ENCODE measurements around the gene CEP290.

CEP290 gene

GRCh38 chr12:88081247-88081646 is 60.6 kb downstream of the CEP290 start:
- no peak for DNase-seq (ENCODE audit: low read depth)
- no peak overlapping the region for H3K4me3 ChIP-seq (ENCODE audit: low read length)
- TF ChIP-seq CTCF (IDR thresholded peaks at IDR 0.05; ENCODE audit: insufficient read depth, low read depth, low read length, missing control alignments) = no peak

GRCh38 chr12:88067301-88067700 is 74.6 kb downstream of the CEP290 start:
- peak; percentile 6 for DNase-seq (ENCODE audit: low read depth)
- no peak for TF ChIP-seq CTCF (IDR thresholded peaks at IDR 0.05; ENCODE audit: insufficient read depth, low read depth, low read length, missing control alignments)

GRCh38 chr12:88063375-88063774 is 78.5 kb downstream of the CEP290 start:
- DNase-seq (ENCODE audit: low read depth) = no peak
- TF ChIP-seq CTCF (IDR thresholded peaks at IDR 0.05; ENCODE audit: insufficient read depth, low read depth, low read length, missing control alignments) = no peak
- H3K4me3 ChIP-seq (ENCODE audit: low read length) = no peak overlapping the region

More at GRCh38 chr12:88067301-88067700, 74.6 kb downstream of the CEP290 start:
- no peak overlapping the region for H3K4me3 ChIP-seq (ENCODE audit: low read length)

GRCh38 chr12:88062474-88062873 is 79.4 kb downstream of the CEP290 start:
- no peak for TF ChIP-seq CTCF (IDR thresholded peaks at IDR 0.05; ENCODE audit: insufficient read depth, low read depth, low read length, missing control alignments)
- DNase-seq (ENCODE audit: low read depth) = no peak
- no peak overlapping the region for H3K4me3 ChIP-seq (ENCODE audit: low read length)

GRCh38 chr12:88058719-88059077 is 83.2 kb downstream of the CEP290 start:
- no peak for DNase-seq (ENCODE audit: low read depth)
- no peak overlapping the region for H3K4me3 ChIP-seq (ENCODE audit: low read length)
- no peak for TF ChIP-seq CTCF (IDR thresholded peaks at IDR 0.05; ENCODE audit: insufficient read depth, low read depth, low read length, missing control alignments)

GRCh38 chr12:88057994-88058718 is 83.7 kb downstream of the CEP290 start:
- peak; percentile 49 for DNase-seq (ENCODE audit: low read depth)
- no peak overlapping the region for H3K4me3 ChIP-seq (ENCODE audit: low read length)

More at GRCh38 chr12:88057994-88058718, 83.7 kb downstream of the CEP290 start:
- no peak for TF ChIP-seq CTCF (IDR thresholded peaks at IDR 0.05; ENCODE audit: insufficient read depth, low read depth, low read length, missing control alignments)

Data from epithelial cell of esophagus (primary cell).